TTC549 (cell line): ENCODE measurements around the gene ARHGEF9.

Experiments
- FAIRE-seq: peaks from 2 replicates; lab custom pipeline; 2012; peaks lifted over from hg19 to GRCh38; lab: Jason Lieb, UNC

ARHGEF9 gene

GRCh38 chrX:63746278-63746677 lies 38.7 kb downstream of the ARHGEF9 start:
- FAIRE-seq, result no peak

- no peak for FAIRE-seq
These were observed 40.1 kb downstream of the ARHGEF9 start for GRCh38 chrX:63744850-63745394.

- FAIRE-seq, result no peak
These were observed 41.4 kb downstream of the ARHGEF9 start for GRCh38 chrX:63743596-63743995.

- no peak for FAIRE-seq
These were observed 44.6 kb downstream of the ARHGEF9 start for GRCh38 chrX:63740382-63740781.

GRCh38 chrX:63739885-63740284 lies 45.1 kb downstream of the ARHGEF9 start:
- no peak for FAIRE-seq

- FAIRE-seq, result no peak
These were observed 46.3 kb downstream of the ARHGEF9 start for GRCh38 chrX:63738696-63739095.

- FAIRE-seq, result no peak
These were observed 47.7 kb downstream of the ARHGEF9 start for GRCh38 chrX:63737131-63737921.

GRCh38 chrX:63735882-63736281 lies 49.1 kb downstream of the ARHGEF9 start:
- no peak for FAIRE-seq

- no peak for FAIRE-seq
These were observed 64.7 kb downstream of the ARHGEF9 start for GRCh38 chrX:63720293-63720692.

- no peak for FAIRE-seq
These were observed 65.4 kb downstream of the ARHGEF9 start for GRCh38 chrX:63719633-63720032.

GRCh38 chrX:63718010-63718694 lies 66.9 kb downstream of the ARHGEF9 start:
- no peak for FAIRE-seq

- no peak for FAIRE-seq
These were observed 71.5 kb downstream of the ARHGEF9 start for GRCh38 chrX:63713526-63713925.

- no peak for FAIRE-seq
These were observed 76.2 kb downstream of the ARHGEF9 start for GRCh38 chrX:63708801-63709200.

GRCh38 chrX:63702556-63702955 lies 82.5 kb downstream of the ARHGEF9 start:
- FAIRE-seq, result no peak

GRCh38 chrX:63686878-63687714 lies 97.9 kb downstream of the ARHGEF9 start:
- peak; percentile 33 for FAIRE-seq

GRCh38 chrX:63680423-63680822 lies 104.6 kb downstream of the ARHGEF9 start:
- FAIRE-seq, result no peak

- FAIRE-seq, result no peak
These were observed 105.6 kb downstream of the ARHGEF9 start for GRCh38 chrX:63679432-63679831.

- FAIRE-seq, result no peak
These were observed 109.3 kb downstream of the ARHGEF9 start for GRCh38 chrX:63675716-63676115.

- FAIRE-seq, result no peak
These were observed 111.1 kb downstream of the ARHGEF9 start for GRCh38 chrX:63673896-63674295.

GRCh38 chrX:63664741-63665140 lies 120.3 kb downstream of the ARHGEF9 start:
- FAIRE-seq, result no peak

GRCh38 chrX:63664083-63664482 lies 120.9 kb downstream of the ARHGEF9 start:
- FAIRE-seq, result no peak

- no peak for FAIRE-seq
These were observed 123.3 kb downstream of the ARHGEF9 start for GRCh38 chrX:63661676-63662075.

- no peak for FAIRE-seq
These were observed 126.1 kb downstream of the ARHGEF9 start for GRCh38 chrX:63658920-63659319.
